Nephron (organoid): ENCODE measurements around the gene HNRNPL.
"Not testable (repeated sequence)": the region's sequence is repeated elsewhere in the genome, so short reads cannot be mapped to it uniquely, and the experiment has no call there.

ENCODE experiments used
- H3K27ac Mint-ChIP-seq, 3 experiments: 2 replicates each; pipeline ENCODE4 v1.8.0; 2020; ENCODE audit warnings: mixed read lengths in 3 of 3, mild to moderate bottlenecking in 2 of 3, moderate library complexity in 1 of 3
- H3K27me3 Mint-ChIP-seq: 2 replicates; pipeline ENCODE4 v1.8.0; 2021; ENCODE audit warnings: low read depth, mild to moderate bottlenecking, moderate library complexity, mixed read lengths
- H3K36me3 Mint-ChIP-seq: 2 replicates; pipeline ENCODE4 v1.8.0; 2020; ENCODE audit warnings: low read depth, mixed read lengths
- H3K4me1 Mint-ChIP-seq: 2 replicates; pipeline ENCODE4 v1.8.0; 2020; ENCODE audit warnings: mixed read lengths
- H3K4me3 Mint-ChIP-seq, 3 experiments: 2 replicates each; pipeline ENCODE4 v1.8.0; 2020; ENCODE audit warnings: mild to moderate bottlenecking in 3 of 3, mixed read lengths in 3 of 3, moderate library complexity in 2 of 3
- H3K9me3 Mint-ChIP-seq: 2 replicates; pipeline ENCODE4 v1.8.0; 2020; ENCODE audit warnings: mixed read lengths
- CTCF ChIP-seq, 3 experiments: fragments of 200-600 bp; sonication (generic); IDR thresholded peaks; one replicate each; pipeline ENCODE4 v1.5.0; 2021; ENCODE audit warnings: antibody characterized with exemption in 3 of 3; ENCODE audit not compliant: unreplicated experiment in 3 of 3

Gene HNRNPL

GRCh38 chr19:38830039-38830733 lies 19.6 kb downstream of the HNRNPL start:
- Mint-ChIP-seq H3K36me3 (peaks cover 43% of the 10 kb centered on the region), H3K27ac (peak overlapping the region; percentile 99 to 100 (median 100)), H3K4me1 (peaks cover 24% of the 10 kb centered on the region), H3K4me3 (peak overlapping the region; percentile 88 to 92 (median 89)), H3K9me3 (no peaks in the 10 kb centered on the region), H3K27me3 (no peaks in the 10 kb centered on the region)
- TF ChIP-seq CTCF (IDR thresholded peaks at IDR 0.05; ENCODE audit: unreplicated experiment in 3 of 3): no peak

DNA sequence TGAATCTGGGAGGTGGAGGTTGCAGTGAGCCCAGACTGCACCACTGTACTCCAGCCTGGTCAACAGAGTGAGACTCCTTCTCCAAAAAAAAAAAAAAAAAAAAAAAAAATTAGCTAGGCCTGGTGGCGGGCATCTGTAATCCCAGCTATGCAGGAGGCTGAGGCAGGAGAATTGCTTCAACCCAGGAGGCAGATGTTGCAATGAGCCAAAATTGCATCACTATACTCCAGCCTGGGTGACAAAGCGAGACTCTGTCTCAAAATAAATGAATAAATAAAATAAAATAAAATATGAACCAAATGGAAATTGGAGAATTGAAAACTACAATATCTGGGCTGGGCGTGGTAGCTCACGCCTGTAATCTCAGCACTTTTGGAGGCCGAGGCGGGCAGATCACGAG lies 20.6 kb downstream of the HNRNPL start:
- Mint-ChIP-seq H3K4me1 (peaks cover 33% of the 10 kb centered on the region), H3K4me3 (peak overlapping the region in 2 of 3 experiments; percentile 88 to 92), H3K36me3 (peaks cover 48% of the 10 kb centered on the region)
- not testable (repeated sequence) for H3K9me3 Mint-ChIP-seq, H3K27ac Mint-ChIP-seq, H3K27me3 Mint-ChIP-seq

- Mint-ChIP-seq H3K36me3 (peaks cover 66% of the 10 kb centered on the region), H3K27me3 (no peaks in the 10 kb centered on the region), H3K27ac (peak overlapping the region; percentile 71 to 92 (median 72)), H3K9me3 (peaks cover 3% of the 10 kb centered on the region), H3K4me3 (peak overlapping the region; percentile 66 to 74 (median 68)), H3K4me1 (peaks cover 41% of the 10 kb centered on the region)
- TF ChIP-seq CTCF (IDR thresholded peaks at IDR 0.05; ENCODE audit: unreplicated experiment in 3 of 3): no peak
These were observed 22.8 kb downstream of the HNRNPL start for GRCh38 chr19:38826856-38827551.

- H3K4me3 Mint-ChIP-seq, H3K27me3 Mint-ChIP-seq, H3K27ac Mint-ChIP-seq, H3K9me3 Mint-ChIP-seq: not testable (repeated sequence)
- H3K36me3 Mint-ChIP-seq: peaks cover 68% of the 10 kb centered on the region
- H3K4me1 Mint-ChIP-seq: peaks cover 31% of the 10 kb centered on the region
These were observed 23.9 kb downstream of the HNRNPL start for GRCh38 chr19:38825936-38826335.

DNA sequence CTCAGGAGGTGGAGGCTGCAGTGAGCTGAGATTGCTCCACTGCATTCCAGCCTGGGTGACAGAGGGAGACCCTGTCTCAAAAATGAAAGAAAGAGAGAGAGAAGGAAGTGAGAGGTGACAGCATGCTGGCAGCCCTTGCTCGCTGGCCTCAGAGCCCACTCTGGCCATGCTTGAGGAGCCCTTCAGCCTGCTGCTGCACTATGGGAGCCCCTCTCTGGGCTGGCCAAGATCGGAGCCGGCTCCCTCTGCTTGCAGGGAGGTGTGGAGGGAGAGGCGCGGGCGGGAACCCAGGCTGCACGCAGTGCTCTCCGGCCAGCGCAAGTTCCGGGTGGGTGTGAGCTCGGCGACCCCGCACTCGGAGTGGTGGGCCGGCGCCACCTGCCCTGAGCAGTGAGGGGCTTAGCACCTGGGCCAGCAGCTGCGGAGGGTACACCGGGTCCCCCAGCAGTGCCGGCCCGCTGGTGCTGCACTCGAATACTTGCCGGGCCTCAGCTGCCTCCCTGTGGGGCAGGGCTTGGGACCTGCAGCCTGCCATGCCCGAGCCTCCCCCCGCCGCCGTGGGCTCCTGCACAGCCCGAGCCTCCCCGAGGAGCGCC lies 28.5 kb downstream of the HNRNPL start:
- not testable (repeated sequence) for H3K4me3 Mint-ChIP-seq, H3K27me3 Mint-ChIP-seq, H3K27ac Mint-ChIP-seq, H3K9me3 Mint-ChIP-seq
- peaks cover 41% of the 10 kb centered on the region for H3K4me1 Mint-ChIP-seq
- peaks cover 76% of the 10 kb centered on the region for H3K36me3 Mint-ChIP-seq

- H3K27me3 Mint-ChIP-seq: no peaks in the 10 kb centered on the region
- peak overlapping the region in 1 of 3 experiments; percentile 44 for H3K4me3 Mint-ChIP-seq
- peak overlapping the region; percentile 60 to 95 (median 92) for H3K27ac Mint-ChIP-seq
- H3K4me1 Mint-ChIP-seq: peaks cover 31% of the 10 kb centered on the region
- no peak for TF ChIP-seq CTCF (IDR thresholded peaks at IDR 0.05; ENCODE audit: unreplicated experiment in 3 of 3)
- H3K36me3 Mint-ChIP-seq: peaks cover 72% of the 10 kb centered on the region
- peaks cover 3% of the 10 kb centered on the region for H3K9me3 Mint-ChIP-seq
These were observed 30.4 kb downstream of the HNRNPL start for GRCh38 chr19:38819231-38819920.

- peaks cover 51% of the 10 kb centered on the region for H3K36me3 Mint-ChIP-seq
- TF ChIP-seq CTCF (IDR thresholded peaks at IDR 0.05; ENCODE audit: unreplicated experiment in 3 of 3): no peak
- peaks cover 17% of the 10 kb centered on the region for H3K4me1 Mint-ChIP-seq
- no peaks in the 10 kb centered on the region for H3K9me3 Mint-ChIP-seq
- no peak overlapping the region for H3K27ac Mint-ChIP-seq
- no peak overlapping the region for H3K4me3 Mint-ChIP-seq
- no peaks in the 10 kb centered on the region for H3K27me3 Mint-ChIP-seq
These were observed 32.7 kb downstream of the HNRNPL start for GRCh38 chr19:38817081-38817480.
